HCT116 (cell line): ENCODE data around the gene GABBR2.

Experiments
- ELF1 ChIP-seq: IDR thresholded peaks from 2 replicates; pipeline ENCODE4 v1.6.1; 2012; ENCODE audit warnings: low read depth, borderline replicate concordance
- EZH2 ChIP-seq: fragments of 200-600 bp; sonication (generic); IDR thresholded peaks from 2 replicates; pipeline ENCODE4 v1.6.1; 2017; ENCODE audit warnings: antibody characterized with exemption, mixed run types
- EZH2phosphoT487 ChIP-seq: fragments of 200-600 bp; IDR thresholded peaks from 2 replicates; pipeline ENCODE4 v1.6.1; 2018; ENCODE audit warnings: antibody characterized with exemption, borderline replicate concordance
- POLR2A ChIP-seq: IDR thresholded peaks from 2 replicates; pipeline ENCODE4 v1.7.0; 2011; ENCODE audit warnings: borderline replicate concordance; ENCODE audit not compliant: insufficient read depth, insufficient read length; ENCODE audit errors: extremely low read depth
- POLR2AphosphoS5 ChIP-seq: IDR thresholded peaks from 2 replicates; pipeline ENCODE4 v1.6.1; 2011; ENCODE audit warnings: mild to moderate bottlenecking, low read depth, low read length, moderate library complexity
- RAD21 ChIP-seq: IDR thresholded peaks from 2 replicates; pipeline ENCODE4 v1.6.1; 2012; ENCODE audit warnings: low read depth, mild to moderate bottlenecking
- SIN3A ChIP-seq: IDR thresholded peaks from 2 replicates; pipeline ENCODE4 v1.6.1; 2012; ENCODE audit warnings: low read depth
- TCF7L2 ChIP-seq: IDR thresholded peaks from 2 replicates; pipeline ENCODE4 v1.7.0; 2011; ENCODE audit warnings: borderline replicate concordance, inconsistent platforms; ENCODE audit not compliant: insufficient read depth, insufficient read length; ENCODE audit errors: extremely low read depth
- YY1 ChIP-seq: IDR thresholded peaks from 2 replicates; pipeline ENCODE4 v1.6.1; 2011; ENCODE audit warnings: low read length, low read depth, moderate library complexity, mild to moderate bottlenecking; ENCODE audit not compliant: insufficient replicate concordance; ENCODE audit errors: extremely low read depth
- TF ChIP-seq, protein P1 (sequence below), 3 experiments: fragments of 200-600 bp in 1 of 3; sonication (generic) in 1 of 3; IDR thresholded peaks in 2 of 3; conservative IDR thresholded peaks in 1 of 3; 2 replicates each; pipeline ENCODE4 v1.5.1; 2012 to 2017; ENCODE audit warnings: low read depth in 2 of 3, low read length in 2 of 3, antibody characterized with exemption in 1 of 3, borderline replicate concordance in 1 of 3, control low read depth in 1 of 3, mild to moderate bottlenecking in 1 of 3, mixed read lengths in 1 of 3, mixed run types in 1 of 3, moderate library complexity in 1 of 3; ENCODE audit not compliant: insufficient read depth in 1 of 3
- TF ChIP-seq, protein P2 (sequence below): IDR thresholded peaks from 2 replicates; pipeline ENCODE4 v1.6.1; 2012
- TF ChIP-seq, protein P3 (sequence below): IDR thresholded peaks from 2 replicates; pipeline ENCODE4 v1.6.1; 2012; ENCODE audit warnings: low read depth

DNA sequence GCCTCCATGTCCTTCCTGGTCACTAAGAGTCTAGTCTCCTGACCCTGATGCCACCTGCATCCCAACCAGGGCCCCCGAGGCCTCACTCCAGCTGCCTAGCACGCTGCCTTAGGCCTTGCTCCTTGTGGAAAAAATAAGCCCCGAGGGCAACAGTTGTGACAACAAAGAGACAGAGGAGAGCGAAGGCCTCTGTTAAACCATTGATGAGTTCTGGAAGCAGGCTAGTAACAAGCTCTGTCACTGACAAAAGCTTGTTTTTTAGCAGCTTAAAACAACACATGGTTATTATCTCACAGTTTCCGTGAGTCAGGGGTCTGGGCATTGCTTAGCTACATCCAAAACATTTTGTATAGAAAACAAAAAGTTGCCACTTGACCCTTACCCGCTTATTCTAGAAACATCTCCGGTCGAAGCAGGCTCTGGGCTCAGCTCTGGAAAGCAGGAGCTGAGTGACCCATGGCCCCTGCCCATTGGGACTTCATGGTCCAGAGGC lies 405.1 kb downstream of the GABBR2 start:
- TF ChIP-seq, protein P1, sequence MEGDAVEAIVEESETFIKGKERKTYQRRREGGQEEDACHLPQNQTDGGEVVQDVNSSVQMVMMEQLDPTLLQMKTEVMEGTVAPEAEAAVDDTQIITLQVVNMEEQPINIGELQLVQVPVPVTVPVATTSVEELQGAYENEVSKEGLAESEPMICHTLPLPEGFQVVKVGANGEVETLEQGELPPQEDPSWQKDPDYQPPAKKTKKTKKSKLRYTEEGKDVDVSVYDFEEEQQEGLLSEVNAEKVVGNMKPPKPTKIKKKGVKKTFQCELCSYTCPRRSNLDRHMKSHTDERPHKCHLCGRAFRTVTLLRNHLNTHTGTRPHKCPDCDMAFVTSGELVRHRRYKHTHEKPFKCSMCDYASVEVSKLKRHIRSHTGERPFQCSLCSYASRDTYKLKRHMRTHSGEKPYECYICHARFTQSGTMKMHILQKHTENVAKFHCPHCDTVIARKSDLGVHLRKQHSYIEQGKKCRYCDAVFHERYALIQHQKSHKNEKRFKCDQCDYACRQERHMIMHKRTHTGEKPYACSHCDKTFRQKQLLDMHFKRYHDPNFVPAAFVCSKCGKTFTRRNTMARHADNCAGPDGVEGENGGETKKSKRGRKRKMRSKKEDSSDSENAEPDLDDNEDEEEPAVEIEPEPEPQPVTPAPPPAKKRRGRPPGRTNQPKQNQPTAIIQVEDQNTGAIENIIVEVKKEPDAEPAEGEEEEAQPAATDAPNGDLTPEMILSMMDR (IDR thresholded peaks at IDR 0.05 in 2 of 3, conservative IDR thresholded peaks at IDR 0.05 in 1 of 3; ENCODE audit: borderline replicate concordance in 1 of 3, insufficient read depth in 1 of 3, low read depth in 2 of 3, low read length in 2 of 3), result no peak
- TF ChIP-seq POLR2AphosphoS5 (no peak), SIN3A (no peak), RAD21 (no peak), ELF1 (no peak), POLR2A (no peak), EZH2phosphoT487 (no peak), TCF7L2 (no peak), EZH2 (no peak), YY1 (no peak)
- TF ChIP-seq, protein P2, sequence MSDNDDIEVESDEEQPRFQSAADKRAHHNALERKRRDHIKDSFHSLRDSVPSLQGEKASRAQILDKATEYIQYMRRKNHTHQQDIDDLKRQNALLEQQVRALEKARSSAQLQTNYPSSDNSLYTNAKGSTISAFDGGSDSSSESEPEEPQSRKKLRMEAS, result no peak
- TF ChIP-seq, protein P3, sequence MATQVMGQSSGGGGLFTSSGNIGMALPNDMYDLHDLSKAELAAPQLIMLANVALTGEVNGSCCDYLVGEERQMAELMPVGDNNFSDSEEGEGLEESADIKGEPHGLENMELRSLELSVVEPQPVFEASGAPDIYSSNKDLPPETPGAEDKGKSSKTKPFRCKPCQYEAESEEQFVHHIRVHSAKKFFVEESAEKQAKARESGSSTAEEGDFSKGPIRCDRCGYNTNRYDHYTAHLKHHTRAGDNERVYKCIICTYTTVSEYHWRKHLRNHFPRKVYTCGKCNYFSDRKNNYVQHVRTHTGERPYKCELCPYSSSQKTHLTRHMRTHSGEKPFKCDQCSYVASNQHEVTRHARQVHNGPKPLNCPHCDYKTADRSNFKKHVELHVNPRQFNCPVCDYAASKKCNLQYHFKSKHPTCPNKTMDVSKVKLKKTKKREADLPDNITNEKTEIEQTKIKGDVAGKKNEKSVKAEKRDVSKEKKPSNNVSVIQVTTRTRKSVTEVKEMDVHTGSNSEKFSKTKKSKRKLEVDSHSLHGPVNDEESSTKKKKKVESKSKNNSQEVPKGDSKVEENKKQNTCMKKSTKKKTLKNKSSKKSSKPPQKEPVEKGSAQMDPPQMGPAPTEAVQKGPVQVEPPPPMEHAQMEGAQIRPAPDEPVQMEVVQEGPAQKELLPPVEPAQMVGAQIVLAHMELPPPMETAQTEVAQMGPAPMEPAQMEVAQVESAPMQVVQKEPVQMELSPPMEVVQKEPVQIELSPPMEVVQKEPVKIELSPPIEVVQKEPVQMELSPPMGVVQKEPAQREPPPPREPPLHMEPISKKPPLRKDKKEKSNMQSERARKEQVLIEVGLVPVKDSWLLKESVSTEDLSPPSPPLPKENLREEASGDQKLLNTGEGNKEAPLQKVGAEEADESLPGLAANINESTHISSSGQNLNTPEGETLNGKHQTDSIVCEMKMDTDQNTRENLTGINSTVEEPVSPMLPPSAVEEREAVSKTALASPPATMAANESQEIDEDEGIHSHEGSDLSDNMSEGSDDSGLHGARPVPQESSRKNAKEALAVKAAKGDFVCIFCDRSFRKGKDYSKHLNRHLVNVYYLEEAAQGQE, result no peak
